IPS-18a (cell line): ENCODE results near the gene KRTAP9-6.
"Not testable (repeated sequence)": the region's sequence is repeated elsewhere in the genome, so short reads cannot be mapped to it uniquely, and the experiment has no call there.

Source experiments
- H3K27ac ChIP-seq: one replicate; pipeline ENCODE4 v1.5.1; 2013; ENCODE audit warnings: low read length
- H3K27me3 ChIP-seq: one replicate; pipeline ENCODE4 v1.6.1; 2013; ENCODE audit warnings: mild to moderate bottlenecking, low read length; ENCODE audit not compliant: control insufficient read depth, insufficient read depth
- H3K36me3 ChIP-seq: one replicate; pipeline ENCODE4 v1.6.1; 2013; ENCODE audit warnings: low read depth, low read length; ENCODE audit not compliant: control insufficient read depth
- H3K4me1 ChIP-seq: one replicate; pipeline ENCODE4 v1.6.1; 2013; ENCODE audit warnings: low read depth, low read length; ENCODE audit not compliant: control insufficient read depth
- H3K4me3 ChIP-seq: one replicate; pipeline ENCODE4 v1.5.1; 2013; ENCODE audit warnings: low read length
- H3K9ac ChIP-seq: one replicate; pipeline ENCODE4 v1.6.1; 2013; ENCODE audit warnings: mild to moderate bottlenecking, low read length, moderate library complexity
- H3K9me3 ChIP-seq: one replicate; pipeline ENCODE4 v1.6.1; 2013; ENCODE audit warnings: low read depth, low read length; ENCODE audit not compliant: control insufficient read depth

Gene KRTAP9-6, protein sequence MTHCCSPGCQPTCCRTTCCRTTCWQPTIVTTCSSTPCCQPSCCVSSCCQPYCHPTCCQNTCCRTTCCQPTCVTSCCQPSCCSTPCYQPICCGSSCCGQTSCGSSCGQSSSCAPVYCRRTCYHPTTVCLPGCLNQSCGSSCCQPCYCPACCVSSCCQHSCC

DNA sequence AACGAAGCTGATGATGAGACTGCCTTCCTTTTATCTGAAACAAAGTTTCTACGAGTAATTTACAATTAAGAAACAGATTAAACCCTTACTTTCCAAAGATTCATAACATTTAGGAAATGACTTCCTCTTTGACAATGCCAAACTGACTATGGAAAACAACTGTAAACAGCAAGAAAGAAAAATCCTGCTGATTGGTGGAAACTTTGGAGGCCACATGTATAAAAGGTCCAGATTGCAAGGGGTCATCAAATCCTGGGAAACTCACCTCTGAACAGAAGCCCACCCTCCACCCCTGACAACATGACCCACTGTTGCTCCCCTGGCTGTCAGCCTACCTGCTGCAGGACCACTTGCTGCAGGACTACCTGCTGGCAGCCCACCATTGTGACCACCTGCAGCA is at the start of gene KRTAP9-6:
TSS of gene KRTAP9-6 (plus strand) at position 301 of the 400 bp plus-strand sequence. CDS start at position 301, 0 bp downstream.
- no peaks in the 10 kb centered on the region for H3K9me3 ChIP-seq
- H3K4me1 ChIP-seq, result no peaks in the 10 kb centered on the region
- H3K27me3 ChIP-seq, result no peaks in the 10 kb centered on the region
- no peak within 1 kb of the TSS for H3K27ac ChIP-seq
- H3K4me3 ChIP-seq, result no peak within 1 kb of the TSS
- H3K36me3 ChIP-seq, result no peaks in the 10 kb centered on the region
- H3K9ac ChIP-seq, result no peak within 1 kb of the TSS

DNA sequence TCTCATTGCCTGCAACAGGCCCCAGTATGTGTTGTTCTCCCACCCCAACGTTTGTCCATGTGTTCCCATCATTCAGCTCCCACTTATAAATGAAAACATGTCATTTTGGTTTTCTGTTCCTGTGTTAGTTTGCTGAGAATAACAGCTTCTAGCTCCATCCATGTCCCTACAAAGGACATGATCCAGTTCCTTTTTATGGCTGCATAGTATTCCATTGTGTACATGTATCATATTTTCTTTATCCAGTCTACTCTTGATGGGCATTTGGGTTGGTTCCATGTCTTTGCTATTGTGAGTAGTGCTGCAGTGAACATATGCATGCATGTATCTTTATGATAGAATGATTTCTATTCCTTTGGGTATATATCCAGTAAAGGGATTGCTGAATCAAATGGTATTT is 49.5 kb upstream of the KRTAP9-6 start:
- Histone ChIP-seq H3K4me3 (no peak overlapping the region), H3K9ac (no peak overlapping the region), H3K9me3 (no peaks in the 10 kb centered on the region), H3K36me3 (no peaks in the 10 kb centered on the region), H3K4me1 (no peaks in the 10 kb centered on the region), H3K27me3 (no peaks in the 10 kb centered on the region), H3K27ac (no peak overlapping the region)

DNA sequence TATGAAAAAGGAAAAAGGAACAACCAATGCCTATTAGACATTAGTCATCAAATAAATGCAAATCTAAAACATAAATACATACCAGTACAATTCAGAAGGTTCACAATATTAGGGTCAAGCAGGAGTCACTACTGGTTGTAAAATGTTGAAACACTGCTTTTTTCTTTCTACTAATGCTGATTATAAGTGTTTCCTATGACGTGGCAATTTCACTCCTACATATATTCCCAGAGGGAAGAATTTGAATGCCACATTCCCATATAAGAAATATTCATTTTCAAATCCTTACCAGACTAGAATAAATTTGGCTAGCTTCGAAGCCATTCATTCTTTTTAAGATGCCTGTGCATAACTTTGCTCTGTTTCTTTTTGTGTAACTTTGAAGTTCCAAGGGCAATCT is 41.4 kb upstream of the KRTAP9-6 start:
- no peak overlapping the region for H3K27ac ChIP-seq
- H3K27me3 ChIP-seq, result no peaks in the 10 kb centered on the region
- H3K4me1 ChIP-seq, result no peaks in the 10 kb centered on the region

DNA sequence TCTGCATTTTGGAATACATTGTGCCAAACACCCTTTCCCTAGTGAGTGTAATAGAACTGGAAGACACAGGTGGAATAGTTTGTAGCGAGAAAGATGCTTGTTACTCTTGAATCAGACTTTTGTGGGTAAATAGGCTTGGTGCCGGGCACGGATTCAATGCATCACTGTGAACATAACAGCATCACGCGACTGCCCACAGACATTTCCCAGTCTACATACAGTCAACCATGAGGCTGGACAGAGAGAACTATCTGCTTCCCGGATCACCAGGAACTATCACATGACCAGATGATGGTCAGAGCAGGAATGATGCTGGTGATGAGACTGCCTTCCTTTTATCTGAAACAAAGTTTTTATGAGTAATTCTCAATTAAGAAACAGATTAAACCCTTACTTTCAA is 39.1 kb upstream of the KRTAP9-6 start:
- no peak overlapping the region for H3K4me3 ChIP-seq
- no peak overlapping the region for H3K27ac ChIP-seq
- no peaks in the 10 kb centered on the region for H3K27me3 ChIP-seq
- H3K9ac ChIP-seq, result no peak overlapping the region
- H3K36me3 ChIP-seq, result no peaks in the 10 kb centered on the region
- no peaks in the 10 kb centered on the region for H3K9me3 ChIP-seq
- H3K4me1 ChIP-seq, result no peaks in the 10 kb centered on the region

More for the DNA sequence above, 41.4 kb upstream of the KRTAP9-6 start:
- Histone ChIP-seq H3K9me3 (no peaks in the 10 kb centered on the region), H3K4me3 (no peak overlapping the region), H3K36me3 (no peaks in the 10 kb centered on the region), H3K9ac (no peak overlapping the region)

DNA sequence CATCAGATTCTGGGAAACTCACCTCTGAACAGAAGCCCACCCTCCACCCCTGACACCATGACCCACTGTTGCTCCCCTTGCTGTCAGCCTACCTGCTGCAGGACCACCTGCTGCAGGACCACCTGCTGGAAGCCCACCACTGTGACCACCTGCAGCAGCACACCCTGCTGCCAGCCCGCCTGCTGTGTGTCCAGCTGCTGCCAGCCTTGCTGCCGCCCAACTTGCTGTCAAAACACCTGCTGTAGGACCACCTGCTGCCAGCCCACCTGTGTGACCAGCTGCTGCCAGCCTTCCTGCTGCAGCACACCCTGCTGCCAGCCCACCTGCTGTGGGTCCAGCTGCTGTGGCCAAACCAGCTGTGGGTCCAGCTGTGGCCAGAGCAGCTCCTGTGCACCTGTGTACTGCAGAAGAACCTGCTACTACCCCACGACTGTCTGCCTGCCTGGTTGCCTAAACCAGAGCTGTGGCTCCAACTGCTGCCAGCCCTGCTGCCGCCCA is 38.5 kb upstream of the KRTAP9-6 start, which contains the start of gene KRTAP9-2:
TSS of gene KRTAP9-2 (plus strand) at position 51 of the 498 bp plus-strand sequence. CDS start at position 58, 7 bp downstream.
- H3K27ac ChIP-seq, H3K27me3 ChIP-seq, H3K9me3 ChIP-seq, H3K4me1 ChIP-seq, H3K4me3 ChIP-seq, H3K36me3 ChIP-seq, H3K9ac ChIP-seq: not testable (repeated sequence)

DNA sequence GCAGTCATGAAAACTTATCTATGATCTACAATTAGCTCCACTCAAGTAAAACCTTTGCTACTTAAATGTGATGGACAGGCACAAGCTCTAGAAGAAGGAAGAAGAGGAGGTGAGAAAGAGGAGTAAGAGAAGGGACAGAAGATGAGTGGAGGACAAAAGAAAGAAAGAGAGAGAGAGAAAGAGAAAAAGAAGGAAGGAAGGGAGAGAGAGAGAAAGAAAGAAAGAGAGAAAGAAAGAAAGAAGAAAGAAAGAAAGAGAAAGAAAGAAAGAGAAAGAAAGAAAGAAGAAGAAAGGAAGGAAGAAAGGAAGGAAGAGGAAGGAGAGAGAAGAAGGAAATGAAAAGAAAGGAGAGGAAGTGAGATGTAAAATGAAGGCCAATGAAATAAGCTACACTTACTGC is 35.1 kb upstream of the KRTAP9-6 start:
- no peaks in the 10 kb centered on the region for H3K4me1 ChIP-seq
- H3K27ac ChIP-seq, result no peak overlapping the region
- no peaks in the 10 kb centered on the region for H3K36me3 ChIP-seq
- H3K9ac ChIP-seq, result no peak overlapping the region
- H3K9me3 ChIP-seq, result no peaks in the 10 kb centered on the region
- H3K4me3 ChIP-seq, result no peak overlapping the region
- no peaks in the 10 kb centered on the region for H3K27me3 ChIP-seq

DNA sequence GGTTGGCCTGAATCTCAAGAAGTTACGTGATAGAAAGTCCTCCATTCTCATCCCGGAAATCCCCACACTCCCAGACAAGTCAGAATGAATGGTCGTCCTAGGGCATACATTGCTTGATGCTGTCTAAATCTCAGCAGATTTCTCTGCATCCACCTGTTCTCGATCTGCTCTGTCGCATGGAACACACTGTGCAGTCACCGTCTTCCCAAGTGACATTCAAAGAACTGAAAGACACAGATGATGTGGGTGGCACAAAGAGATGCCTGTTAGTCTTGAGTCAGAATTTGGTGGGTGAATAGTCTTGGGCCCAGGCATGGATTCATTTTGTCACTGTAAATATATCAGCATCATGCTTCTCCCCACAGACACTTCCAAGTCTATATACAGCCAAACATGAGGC is 33.4 kb upstream of the KRTAP9-6 start:
- no peaks in the 10 kb centered on the region for H3K36me3 ChIP-seq
- no peak overlapping the region for H3K27ac ChIP-seq
- H3K4me3 ChIP-seq, result no peak overlapping the region
- H3K9me3 ChIP-seq, result no peaks in the 10 kb centered on the region
- H3K9ac ChIP-seq, result no peak overlapping the region
- no peaks in the 10 kb centered on the region for H3K4me1 ChIP-seq
- no peaks in the 10 kb centered on the region for H3K27me3 ChIP-seq

DNA sequence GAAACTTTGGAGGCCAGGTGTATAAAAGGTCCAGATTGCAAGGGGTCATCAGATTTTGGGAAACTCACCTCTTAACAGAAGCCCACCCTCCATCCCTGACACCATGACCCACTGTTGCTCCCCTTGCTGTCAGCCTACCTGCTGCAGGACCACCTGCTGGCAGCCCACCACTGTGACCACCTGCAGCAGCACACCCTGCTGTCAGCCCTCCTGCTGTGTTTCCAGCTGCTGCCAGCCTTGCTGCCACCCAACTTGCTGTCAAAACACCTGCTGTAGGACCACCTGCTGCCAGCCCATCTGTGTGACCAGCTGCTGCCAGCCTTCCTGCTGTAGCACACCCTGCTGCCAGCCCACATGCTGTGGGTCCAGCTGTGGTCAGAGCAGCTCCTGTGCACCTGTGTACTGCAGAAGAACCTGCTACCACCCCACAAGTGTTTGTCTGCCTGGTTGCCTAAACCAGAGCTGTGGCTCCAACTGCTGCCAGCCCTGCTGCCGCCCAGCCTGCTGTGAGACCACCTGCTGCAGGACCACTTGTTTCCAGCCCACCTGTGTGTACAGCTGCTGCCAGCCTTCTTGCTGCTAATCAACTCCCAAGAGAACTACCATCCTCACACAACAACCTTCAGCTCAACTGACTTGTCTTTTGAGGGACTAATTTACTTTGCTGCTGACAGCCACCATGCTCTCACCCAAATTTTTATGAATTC is 32.6 kb upstream of the KRTAP9-6 start, which contains the start of gene KRTAP9-3:
TSS of gene KRTAP9-3 (plus strand) at position 51 of the 707 bp plus-strand sequence. CDS start at position 104, 53 bp downstream.
- H3K36me3 ChIP-seq, H3K4me3 ChIP-seq, H3K9me3 ChIP-seq, H3K4me1 ChIP-seq, H3K27ac ChIP-seq, H3K27me3 ChIP-seq, H3K9ac ChIP-seq: not testable (repeated sequence)

DNA sequence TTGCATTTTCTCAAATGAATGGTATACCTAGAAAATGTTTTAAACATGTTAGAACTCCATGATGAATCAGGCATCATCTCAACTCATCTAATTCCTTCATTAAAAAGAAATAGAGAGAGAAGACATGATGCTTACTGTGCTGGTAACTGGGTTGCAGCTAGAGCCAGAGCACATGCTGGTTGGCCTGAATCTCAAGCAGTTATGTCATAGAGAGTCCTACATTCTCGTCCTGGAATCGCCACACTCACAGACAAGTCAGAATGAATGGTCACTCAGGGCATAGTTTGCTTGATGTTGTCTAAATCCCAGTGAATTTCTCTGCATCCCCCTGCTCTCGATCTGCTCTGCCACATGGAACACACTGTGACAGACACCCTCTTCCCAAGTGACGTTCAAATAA is 28.1 kb upstream of the KRTAP9-6 start:
- not testable (repeated sequence) for H3K9me3 ChIP-seq, H3K36me3 ChIP-seq, H3K27me3 ChIP-seq, H3K27ac ChIP-seq, H3K4me1 ChIP-seq, H3K4me3 ChIP-seq, H3K9ac ChIP-seq

DNA sequence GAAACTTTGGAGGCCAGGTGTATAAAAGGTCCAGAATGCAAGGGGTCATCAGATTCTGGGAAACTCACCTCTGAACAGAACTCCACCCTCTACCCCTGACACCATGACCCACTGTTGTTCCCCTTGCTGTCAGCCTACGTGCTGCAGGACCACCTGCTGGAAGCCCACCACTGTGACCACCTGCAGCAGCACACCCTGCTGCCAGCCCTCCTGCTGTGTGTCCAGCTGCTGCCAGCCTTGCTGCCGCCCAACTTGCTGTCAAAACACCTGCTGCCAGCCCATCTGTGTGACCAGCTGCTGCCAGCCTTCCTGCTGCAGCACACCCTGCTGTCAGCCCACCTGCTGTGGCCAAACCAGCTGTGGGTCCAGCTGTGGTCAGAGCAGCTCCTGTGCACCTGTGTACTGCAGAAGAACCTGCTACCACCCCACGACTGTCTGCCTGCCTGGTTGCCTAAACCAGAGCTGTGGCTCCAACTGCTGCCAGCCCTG is 27.2 kb upstream of the KRTAP9-6 start, which contains the start of gene KRTAP9-8:
TSS of gene KRTAP9-8 (plus strand) at position 51 of the 489 bp plus-strand sequence. CDS start at position 104, 53 bp downstream.
- not testable (repeated sequence) for H3K9me3 ChIP-seq, H3K4me3 ChIP-seq

DNA sequence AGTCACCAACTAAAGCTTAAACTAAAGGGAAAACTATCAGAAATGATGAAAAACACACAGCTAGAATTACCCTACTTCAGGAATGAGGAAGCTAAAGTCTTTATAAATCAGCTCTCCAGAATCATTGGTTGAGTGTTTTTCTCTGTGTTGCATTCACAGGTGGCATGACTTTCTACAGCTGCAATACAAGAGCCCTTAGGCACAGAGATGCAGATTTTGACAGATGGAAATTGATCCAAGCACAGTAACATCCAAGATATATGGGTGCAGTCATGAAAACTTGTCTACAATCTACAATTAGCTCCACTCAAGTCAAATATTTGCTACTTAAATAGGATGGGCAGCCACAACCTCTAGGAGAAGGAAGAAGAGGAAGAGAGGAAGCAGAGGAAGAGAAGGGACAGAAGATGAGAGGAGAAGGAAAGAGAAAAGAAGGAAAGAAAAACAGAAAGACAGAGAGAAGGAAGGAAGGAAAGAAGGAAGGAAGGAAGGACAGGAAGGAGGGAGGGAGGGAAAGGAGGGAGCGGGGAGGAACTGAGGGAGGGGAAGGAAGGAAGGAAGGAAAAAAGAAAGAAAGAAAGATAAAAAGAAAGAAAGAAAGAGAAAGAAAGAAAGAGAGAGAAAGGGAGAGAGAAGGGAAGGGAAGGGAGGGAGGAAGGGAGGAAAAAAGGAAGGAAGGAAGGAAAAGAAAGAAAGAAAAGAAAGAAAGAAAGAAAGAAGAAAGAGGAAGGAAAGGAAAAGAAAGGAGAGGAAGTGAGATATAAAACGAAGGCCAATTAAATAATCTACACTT is 18.0 kb upstream of the KRTAP9-6 start:
- not testable (repeated sequence) for H3K4me1 ChIP-seq, H3K9me3 ChIP-seq, H3K27ac ChIP-seq, H3K27me3 ChIP-seq, H3K36me3 ChIP-seq, H3K9ac ChIP-seq, H3K4me3 ChIP-seq

More for the DNA sequence above, 27.2 kb upstream of the KRTAP9-6 start, which contains the start of gene KRTAP9-8:
- not testable (repeated sequence) for H3K4me1 ChIP-seq, H3K9ac ChIP-seq, H3K27me3 ChIP-seq, H3K27ac ChIP-seq, H3K36me3 ChIP-seq
